Activated B cell treated with CpG ODN at 0.5 μM for 24 hours (primary cell): ENCODE results near the gene CACNB4. TPM values are rescaled to one million over a fixed set of nuclear protein-coding genes. Genes with fewer than 3 reads are reported as not detected.

Experiments used
- ATAC-seq: fragments of 200-7000 bp; cut with Tn5 transposase; one replicate; pipeline ENCODE4 v1.10.0; 2021; ENCODE audit warnings: low read depth, mild to moderate bottlenecking, moderate library complexity
- CTCF ChIA-PET: fragments of 350-600 bp; sonication (Branson Sonifier 250); formaldehyde crosslinking; loops from one replicate; lab custom pipeline; 2021; ENCODE audit warnings: antibody characterized with exemption; lab: Charles Lee
- POLR2A ChIA-PET: fragments of 350-600 bp; sonication (Branson Sonifier 250); formaldehyde crosslinking; loops from one replicate; lab custom pipeline; 2021; ENCODE audit warnings: antibody characterized with exemption; lab: Charles Lee
- DNase-seq: peaks from one replicate; pipeline ENCODE4 v3.0.0; 2022
- H3K27ac Mint-ChIP-seq: one replicate; pipeline ENCODE4 v1.8.0; 2020; ENCODE audit warnings: mixed read lengths
- H3K27me3 Mint-ChIP-seq: one replicate; pipeline ENCODE4 v1.8.0; 2021; ENCODE audit warnings: mixed read lengths
- H3K36me3 Mint-ChIP-seq: one replicate; pipeline ENCODE4 v1.8.0; 2021; ENCODE audit warnings: low read depth, mixed read lengths
- H3K4me1 Mint-ChIP-seq: one replicate; pipeline ENCODE4 v1.8.0; 2021; ENCODE audit warnings: mixed read lengths
- H3K4me3 Mint-ChIP-seq: one replicate; pipeline ENCODE4 v1.8.0; 2020; ENCODE audit warnings: mild to moderate bottlenecking, mixed read lengths
- H3K9me3 Mint-ChIP-seq: one replicate; pipeline ENCODE4 v1.8.0; 2020; ENCODE audit warnings: mixed read lengths
- CTCF ChIP-seq: fragments of 200-600 bp; IDR thresholded peaks from one replicate; pipeline ENCODE4 v1.8.0; 2022; ENCODE audit warnings: antibody characterized with exemption, mild to moderate bottlenecking
- intact Hi-C: fragments of 100-400 bp; cut with micrococcal nuclease; formaldehyde crosslinking; loops from one replicate; pipeline ENCODE4 v1.15.1; 2024
- total RNA-seq: library from RNA; stranded (reverse); gene quantifications from 2 replicates; pipeline ENCODE4 v1.2.3, GENCODE V29; 2022

The CACNB4 gene
- total RNA-seq, 1 donor from 2014 or later, result 0.86 TPM

DNA sequence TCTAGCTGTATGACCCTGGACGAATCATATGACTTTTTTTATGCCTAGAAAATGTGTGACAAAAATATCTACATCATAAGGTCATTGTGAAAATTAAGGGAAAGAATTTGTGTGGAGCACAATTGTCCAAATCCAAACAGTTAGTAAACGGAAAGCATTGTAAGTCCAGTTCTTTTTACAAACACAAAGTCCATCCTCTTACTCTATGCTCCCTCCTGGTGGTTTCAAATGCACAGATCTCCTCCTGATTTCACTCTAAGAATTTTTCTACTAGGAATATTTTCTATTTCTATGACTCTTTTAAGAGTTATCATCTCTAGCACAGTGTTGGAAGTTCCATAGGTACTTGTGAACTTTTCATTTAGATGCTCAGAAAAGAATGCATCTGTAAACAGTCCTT lies 145.4 kb downstream of the CACNB4 start:
- POLR2A ChIA-PET, result interaction anchor here (1.0 kb wide), 1 partner anchor 125 kb away, joined by 3 read pairs; the partner anchor contains the start of gene ARL5A
- H3K36me3 Mint-ChIP-seq, result no peaks in the 10 kb centered on the region
- CTCF ChIA-PET, result no interaction called here
- H3K4me3 Mint-ChIP-seq, result no peak overlapping the region
- TF ChIP-seq CTCF, result no peak
- ATAC-seq (no peak), DNase-seq (no peak)
- H3K9me3 Mint-ChIP-seq, result peaks cover 5% of the 10 kb centered on the region
- H3K27ac Mint-ChIP-seq, result no peak overlapping the region
- intact Hi-C loops, result no loop called here
- no peaks in the 10 kb centered on the region for H3K4me1 Mint-ChIP-seq
- peaks cover 3% of the 10 kb centered on the region for H3K27me3 Mint-ChIP-seq

DNA sequence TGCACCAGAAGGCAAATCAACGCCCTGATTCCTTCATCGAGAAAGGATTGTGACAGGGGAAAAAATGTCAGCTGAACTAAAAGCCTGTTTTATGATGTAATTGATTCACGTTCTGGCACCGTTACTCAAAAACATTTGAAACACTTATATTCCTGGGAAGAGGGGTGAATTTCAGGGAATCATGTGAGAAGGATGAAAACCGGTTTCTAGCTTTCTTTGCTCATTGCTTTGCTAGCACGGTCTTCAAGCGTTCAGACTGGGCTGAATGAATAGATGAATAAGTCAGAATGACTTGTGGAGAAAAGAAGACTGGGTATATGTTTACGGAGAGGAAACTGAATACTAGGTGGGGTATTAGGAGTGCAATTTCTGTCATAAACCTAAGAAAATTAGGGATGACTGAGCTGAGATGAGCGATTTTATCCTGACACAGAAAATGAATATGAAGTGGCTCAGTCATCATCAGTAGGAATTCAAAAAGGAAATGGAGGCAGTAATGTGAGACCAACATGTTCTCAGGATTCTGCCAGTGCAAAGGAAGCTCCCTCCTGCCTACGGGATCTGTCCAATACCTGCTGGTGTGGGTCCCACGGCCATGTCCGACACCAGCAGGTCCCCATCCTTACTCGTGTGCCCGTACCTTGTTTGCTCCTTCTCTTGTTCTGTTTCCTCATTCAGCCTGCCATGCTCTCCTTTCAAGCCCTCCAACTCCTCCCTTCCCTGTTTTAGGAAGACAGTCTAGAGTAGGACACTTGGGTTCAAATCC lies 146.0 kb downstream of the CACNB4 start:
- intact Hi-C loops, result no loop called here
- H3K9me3 Mint-ChIP-seq, result peaks cover 5% of the 10 kb centered on the region
- no peak for TF ChIP-seq CTCF
- H3K27ac Mint-ChIP-seq, result no peak overlapping the region
- ChIA-PET POLR2A (interaction anchor here (1.0 kb wide), 1 partner anchor 125 kb away, joined by 3 read pairs; the partner anchor contains the start of gene ARL5A), CTCF (no interaction called here)
- ATAC-seq (no peak), DNase-seq (no peak)
- peaks cover 2% of the 10 kb centered on the region for H3K4me1 Mint-ChIP-seq
- H3K4me3 Mint-ChIP-seq, result no peak overlapping the region
- peaks cover 3% of the 10 kb centered on the region for H3K27me3 Mint-ChIP-seq
- no peaks in the 10 kb centered on the region for H3K36me3 Mint-ChIP-seq

- Mint-ChIP-seq H3K36me3 (no peaks in the 10 kb centered on the region), H3K4me3 (peak overlapping the region; percentile 72), H3K27ac (peak overlapping the region; percentile 3), H3K27me3 (peaks cover 5% of the 10 kb centered on the region), H3K9me3 (peaks cover 7% of the 10 kb centered on the region), H3K4me1 (peaks cover 14% of the 10 kb centered on the region)
- POLR2A ChIA-PET, result no interaction called here
- no peak for ATAC-seq
- intact Hi-C loops, result loop anchor here (5.0 kb wide), 1 partner anchor 120 kb away; the partner anchor contains the start of gene ARL5A
- CTCF ChIA-PET, result interaction anchor here (0.5 to 1.3 kb wide), 4 partner anchors 11 to 120 kb away, joined by 3 to 4 read pairs (median 3); no protein-coding TSS in a partner anchor
- no peak for DNase-seq
- TF ChIP-seq CTCF, result no peak
Observed at GRCh38 chr2:151947813-151948165, 151.1 kb downstream of the CACNB4 start.

DNA sequence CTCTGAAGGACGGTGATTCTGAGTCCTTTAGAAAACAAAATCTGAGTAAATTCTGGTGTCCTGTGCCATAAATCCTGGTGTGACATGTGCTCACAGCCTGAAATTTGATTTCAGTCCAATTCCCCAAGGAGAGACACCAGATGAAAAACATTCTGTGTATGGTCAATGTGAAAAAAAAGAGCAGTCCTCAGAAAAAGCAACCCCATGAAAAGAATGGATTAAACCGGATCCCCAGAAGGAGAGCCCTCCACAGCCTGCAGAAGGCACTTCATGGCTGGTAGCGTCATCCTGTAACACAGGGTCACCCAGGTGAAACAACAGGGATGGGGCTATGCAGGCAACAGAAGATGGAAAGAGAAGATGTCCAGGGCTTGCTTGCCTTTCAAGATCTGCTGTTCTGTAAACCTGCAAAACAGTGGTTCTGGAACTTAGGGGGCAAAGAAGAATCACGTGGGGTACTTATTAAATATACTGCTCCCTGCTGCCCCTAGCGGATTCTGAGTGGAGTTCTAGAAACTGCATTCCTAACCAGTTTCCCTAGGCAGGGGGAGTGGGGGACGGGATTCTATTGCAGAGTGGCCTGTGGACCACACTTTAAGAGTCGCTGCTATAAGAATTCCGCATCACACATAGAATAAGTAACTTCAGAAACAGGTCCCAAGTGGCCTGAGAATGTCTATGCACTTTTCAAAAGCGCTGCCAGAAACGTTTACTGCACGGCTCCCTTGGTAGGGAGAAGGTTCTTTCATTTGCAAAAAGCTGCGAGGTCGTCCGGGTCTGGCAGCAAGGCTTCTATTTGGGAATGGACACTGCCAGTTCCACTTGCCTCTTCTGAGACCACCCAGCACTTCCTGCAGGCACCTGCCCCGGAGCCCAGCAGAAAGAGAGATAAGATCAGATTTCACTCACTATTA lies 151.7 kb downstream of the CACNB4 start:
- H3K27me3 Mint-ChIP-seq, result peaks cover 6% of the 10 kb centered on the region
- ChIA-PET POLR2A (no interaction called here), CTCF (interaction anchor here (1.1 to 1.3 kb wide), 2 partner anchors 78 to 120 kb away, joined by 3 to 4 read pairs; no protein-coding TSS in a partner anchor)
- intact Hi-C loops, result loop anchor here (5.0 kb wide), 1 partner anchor 120 kb away; the partner anchor contains the start of gene ARL5A
- H3K4me3 Mint-ChIP-seq, result peak overlapping the region; percentile 72
- no peak for TF ChIP-seq CTCF
- peak overlapping the region; percentile 3 for H3K27ac Mint-ChIP-seq
- ATAC-seq (peak; percentile 61), DNase-seq (no peak)
- H3K36me3 Mint-ChIP-seq, result no peaks in the 10 kb centered on the region
- H3K9me3 Mint-ChIP-seq, result peaks cover 10% of the 10 kb centered on the region
- peaks cover 14% of the 10 kb centered on the region for H3K4me1 Mint-ChIP-seq
